DND-41 (cell line): ENCODE results near the gene EGFL8.
"Not testable (repeated sequence)": the region's sequence is repeated elsewhere in the genome, so short reads cannot be mapped to it uniquely, and the experiment has no call there.

Experiments used
- EZH2 ChIP-seq: IDR thresholded peaks from 3 replicates; pipeline ENCODE4 v1.6.1; 2012; ENCODE audit warnings: borderline replicate concordance, low read depth, mild to moderate bottlenecking, moderate library complexity, low read length, inconsistent platforms; ENCODE audit not compliant: severe bottlenecking
- TF ChIP-seq, protein P1 (sequence below): IDR thresholded peaks from 2 replicates; pipeline ENCODE4 v1.5.1; 2012; ENCODE audit warnings: borderline replicate concordance, low read length, moderate library complexity, mild to moderate bottlenecking; ENCODE audit not compliant: poor library complexity, severe bottlenecking; ENCODE audit errors: extremely low read depth

GRCh38 chr6:32144238-32144637 is 20.2 kb upstream of the EGFL8 start:
- TF ChIP-seq EZH2, result not testable (repeated sequence)
- TF ChIP-seq, protein P1, sequence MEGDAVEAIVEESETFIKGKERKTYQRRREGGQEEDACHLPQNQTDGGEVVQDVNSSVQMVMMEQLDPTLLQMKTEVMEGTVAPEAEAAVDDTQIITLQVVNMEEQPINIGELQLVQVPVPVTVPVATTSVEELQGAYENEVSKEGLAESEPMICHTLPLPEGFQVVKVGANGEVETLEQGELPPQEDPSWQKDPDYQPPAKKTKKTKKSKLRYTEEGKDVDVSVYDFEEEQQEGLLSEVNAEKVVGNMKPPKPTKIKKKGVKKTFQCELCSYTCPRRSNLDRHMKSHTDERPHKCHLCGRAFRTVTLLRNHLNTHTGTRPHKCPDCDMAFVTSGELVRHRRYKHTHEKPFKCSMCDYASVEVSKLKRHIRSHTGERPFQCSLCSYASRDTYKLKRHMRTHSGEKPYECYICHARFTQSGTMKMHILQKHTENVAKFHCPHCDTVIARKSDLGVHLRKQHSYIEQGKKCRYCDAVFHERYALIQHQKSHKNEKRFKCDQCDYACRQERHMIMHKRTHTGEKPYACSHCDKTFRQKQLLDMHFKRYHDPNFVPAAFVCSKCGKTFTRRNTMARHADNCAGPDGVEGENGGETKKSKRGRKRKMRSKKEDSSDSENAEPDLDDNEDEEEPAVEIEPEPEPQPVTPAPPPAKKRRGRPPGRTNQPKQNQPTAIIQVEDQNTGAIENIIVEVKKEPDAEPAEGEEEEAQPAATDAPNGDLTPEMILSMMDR, result not testable (repeated sequence)
